Endothelial cell of umbilical vein (primary cell): ENCODE measurements around the gene GABBR2. TPM values are rescaled to one million over a fixed set of nuclear protein-coding genes. Genes with fewer than 3 reads are reported as not detected.

Experiments
- BruUV-seq: library from RNA; stranded (reverse); fragments of 400-500 nt; replicated peaks from 2 replicates; lab custom pipeline; 2021; lab: Mats Ljungman, UMichigan
- CTCF ChIA-PET: fragments of 300-600, 350-600 bp; sonication (Branson Sonifier 250); formaldehyde crosslinking; loops from one replicate; lab custom pipeline; 2021; ENCODE audit warnings: antibody characterized with exemption, inconsistent platforms; lab: Charles Lee
- POLR2A ChIA-PET: fragments of 300-600, 350-600 bp; sonication (Branson Sonifier 250); formaldehyde crosslinking; loops from one replicate; lab custom pipeline; 2021; ENCODE audit warnings: antibody characterized with exemption, inconsistent platforms; lab: Charles Lee
- DNase-seq: peaks from one replicate; pipeline ENCODE4 v3.0.0-alpha.2; 2011; ENCODE audit warnings: low read depth, low spot score
- FAIRE-seq: peaks from 2 replicates; lab custom pipeline; 2011; peaks lifted over from hg19 to GRCh38; lab: Jason Lieb, UNC
- H2AFZ ChIP-seq: 2 replicates; pipeline ENCODE4 v1.6.0; 2012; ENCODE audit warnings: low read depth, low read length, control low read depth, inconsistent platforms
- H3K27ac ChIP-seq: 2 replicates; pipeline ENCODE4 v1.5.1; 2011; ENCODE audit warnings: low read depth, mild to moderate bottlenecking, control low read depth, low read length, moderate library complexity; ENCODE audit not compliant: insufficient read depth
- H3K27me3 ChIP-seq, 2 experiments: 2 replicates each; pipeline versions ENCODE4 v1.6.0 to v1.6.1; 2011; ENCODE audit warnings: low read length in 2 of 2, mixed read lengths in 1 of 2; ENCODE audit not compliant: control insufficient read depth in 2 of 2, insufficient read depth in 2 of 2
- H3K36me3 ChIP-seq, 2 experiments: 2 replicates in 1 of 2; 3 replicates in 1 of 2; pipeline ENCODE4 v1.5.1; 2011; ENCODE audit warnings: low read length in 2 of 2, mild to moderate bottlenecking in 1 of 2, moderate library complexity in 1 of 2; ENCODE audit not compliant: control insufficient read depth in 2 of 2, insufficient read depth in 2 of 2; ENCODE audit errors: extremely low read depth in 1 of 2
- H3K4me1 ChIP-seq: 3 replicates; pipeline ENCODE4 v1.5.1; 2011; ENCODE audit warnings: mild to moderate bottlenecking, low read length; ENCODE audit not compliant: control insufficient read depth, insufficient read depth; ENCODE audit errors: extremely low read depth
- H3K4me2 ChIP-seq: 2 replicates; pipeline ENCODE4 v1.6.1; 2011; ENCODE audit warnings: low read length, control low read depth, mixed read lengths; ENCODE audit not compliant: insufficient read depth
- H3K4me3 ChIP-seq, 3 experiments: fragments of 200-600 bp in 1 of 3; sonication (generic), shearing (Covaris generic) in 1 of 3; replicated peaks in 1 of 3; 2 replicates each; pipeline ENCODE4 v1.5.1; 2011 to 2016; ENCODE audit warnings: control low read depth in 3 of 3, low read length in 3 of 3, mild to moderate bottlenecking in 2 of 3, inconsistent platforms in 1 of 3, low read depth in 1 of 3, moderate library complexity in 1 of 3; ENCODE audit not compliant: insufficient read depth in 1 of 3
- H3K79me2 ChIP-seq: 2 replicates; pipeline ENCODE4 v1.6.0; 2012; ENCODE audit warnings: low read length, inconsistent platforms; ENCODE audit not compliant: control insufficient read depth, insufficient read depth
- H3K9ac ChIP-seq: replicated peaks from 2 replicates; pipeline ENCODE3; 2011; ENCODE audit warnings: low read length, control low read depth; ENCODE audit not compliant: insufficient read depth; ENCODE audit errors: extremely low read depth
- H3K9me1 ChIP-seq: replicated peaks from 3 replicates; pipeline ENCODE4 v1.6.0; 2011; ENCODE audit warnings: mild to moderate bottlenecking, low read length; ENCODE audit not compliant: control insufficient read depth, insufficient read depth; ENCODE audit errors: extremely low read depth
- H3K9me3 ChIP-seq: replicated peaks from 2 replicates; pipeline ENCODE4 v1.5.1; 2012; ENCODE audit warnings: low read length, inconsistent platforms; ENCODE audit not compliant: control insufficient read depth, insufficient read depth
- H4K20me1 ChIP-seq: replicated peaks from 2 replicates; pipeline ENCODE3; 2011; ENCODE audit warnings: mild to moderate bottlenecking, low read length; ENCODE audit not compliant: control insufficient read depth, insufficient read depth; ENCODE audit errors: extremely low read depth
- EZH2 ChIP-seq: IDR thresholded peaks from 2 replicates; pipeline ENCODE4 v1.6.1; 2012; ENCODE audit warnings: borderline replicate concordance, low read depth, mild to moderate bottlenecking, moderate library complexity, low read length, inconsistent platforms; ENCODE audit not compliant: severe bottlenecking
- FOS ChIP-seq: IDR thresholded peaks from 2 replicates; pipeline ENCODE4 v1.6.1; 2011; ENCODE audit warnings: mild to moderate bottlenecking, low read length, moderate library complexity, borderline replicate concordance; ENCODE audit not compliant: insufficient read depth
- GATA2 ChIP-seq: IDR thresholded peaks from 2 replicates; pipeline ENCODE4 v1.7.0; 2011; ENCODE audit warnings: low read depth, mild to moderate bottlenecking, moderate library complexity, mixed read lengths, low read length; ENCODE audit not compliant: insufficient read length, insufficient read depth
- JUN ChIP-seq: IDR thresholded peaks from 2 replicates; pipeline ENCODE4 v1.6.1; 2011; ENCODE audit warnings: borderline replicate concordance, low read depth; ENCODE audit not compliant: insufficient read length, insufficient read depth
- MYC ChIP-seq: IDR thresholded peaks from one replicate; pipeline ENCODE4 v1.6.1; 2011; ENCODE audit warnings: mild to moderate bottlenecking, low read depth, low read length
- POLR2A ChIP-seq: IDR thresholded peaks from 2 replicates; pipeline ENCODE4 v1.6.1; 2012; ENCODE audit warnings: low read depth, mild to moderate bottlenecking, control low read depth, low read length
- POLR2AphosphoS5 ChIP-seq: IDR thresholded peaks from 2 replicates; pipeline ENCODE4 v1.6.1; 2012; ENCODE audit warnings: low read depth, mild to moderate bottlenecking, control low read depth, low read length, moderate library complexity; ENCODE audit not compliant: insufficient read depth
- dilution Hi-C: fragments of 300-500 bp; cut with MboI; formaldehyde crosslinking; loops from one replicate; pipeline ENCODE4 v1.15.0; 2019; ENCODE audit warnings: low sequenced_read_pairs; ENCODE audit not compliant: extremely low pct_ligation_motif_present
- intact Hi-C: fragments of 100-400 bp; cut with micrococcal nuclease; formaldehyde crosslinking; loops from one replicate; pipeline ENCODE4 v1.10.0; 2022
- polyA plus RNA-seq, 4 experiments: library from polyadenylated mRNA; depleted of rRNA in 3 of 4; stranded (reverse) in 3 of 4; unstranded in 1 of 4; fragments of >200 nt; gene quantifications; 2 replicates each; pipeline versions ENCODE4 v1.2.1 to v1.2.3, GENCODE V29; 2011 to 2012; ENCODE audit warnings: missing spikeins in 1 of 4
- total RNA-seq: library from RNA; stranded (reverse); gene quantifications from 2 replicates; pipeline ENCODE4 v1.2.3, GENCODE V29; 2021
- TF ChIP-seq, protein P1 (sequence below), 2 donors: IDR thresholded peaks; 1 replicate in 1 of 2; 2 replicates in 1 of 2; pipeline ENCODE4 v1.5.1; 2011; ENCODE audit warnings: low read length in 2 of 2, mild to moderate bottlenecking in 2 of 2, moderate library complexity in 2 of 2, control low read depth in 1 of 2, inconsistent platforms in 1 of 2, low read depth in 1 of 2; ENCODE audit not compliant: insufficient read depth in 1 of 2; ENCODE audit errors: extremely low read depth in 1 of 2
- TF ChIP-seq, protein P2 (sequence below): IDR thresholded peaks from 2 replicates; pipeline ENCODE4 v1.6.1; 2011; ENCODE audit not compliant: insufficient read depth, insufficient read length

The GABBR2 gene
- total and polyA plus RNA-seq, 2 donors (not counting 3 experiments of a cell fraction or from before 2014, with no cell fraction given) = 1.1 to 9.2 TPM

DNA sequence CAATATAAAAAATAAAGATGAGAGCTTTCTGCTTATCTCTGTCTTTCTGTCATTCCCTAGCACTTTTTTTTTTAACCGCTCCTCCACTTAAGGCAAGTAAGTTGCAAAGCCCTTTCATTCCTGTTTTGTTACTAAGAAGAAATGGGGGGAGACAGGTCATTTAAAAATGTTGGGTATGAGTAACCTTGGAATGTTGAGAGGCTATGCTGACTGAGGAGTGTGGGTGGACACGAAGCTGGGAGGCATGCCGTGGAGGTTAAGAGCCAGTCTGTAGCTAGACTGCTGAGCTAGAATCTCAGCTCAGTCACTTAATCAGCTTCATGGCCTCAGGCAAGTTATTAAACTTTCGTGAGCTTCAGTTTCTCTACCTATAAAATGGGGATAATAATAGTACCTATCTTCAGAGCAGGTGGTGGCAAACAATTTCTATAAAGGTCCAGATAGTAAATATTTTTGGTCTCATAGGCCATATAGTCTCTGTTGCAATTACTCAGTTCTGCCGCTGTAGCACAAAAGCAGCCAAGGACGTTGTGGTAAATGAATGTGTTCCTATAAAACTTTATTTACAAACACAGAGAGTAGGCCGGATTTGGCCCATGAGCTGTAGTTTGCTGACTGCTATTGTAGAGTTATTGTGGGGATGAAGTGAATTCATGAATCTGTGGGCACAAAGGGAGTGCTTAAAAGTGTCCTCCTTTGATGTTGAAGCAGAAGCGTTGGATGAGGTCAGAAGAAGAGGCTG is 220.0 kb downstream of the GABBR2 start:
- ChIA-PET POLR2A (no interaction called here), CTCF (interaction anchor here (0.7 to 1.6 kb wide), 3 partner anchors 13 to 48 kb away, joined by 3 to 4 read pairs (median 4); no protein-coding TSS in a partner anchor)
- Histone ChIP-seq H3K79me2 (no peaks in the 10 kb centered on the region), H2AFZ (no peak overlapping the region), H3K9ac (no peak overlapping the region), H3K27me3 (no peaks in the 10 kb centered on the region), H3K4me1 (no peaks in the 10 kb centered on the region), H3K4me2 (no peak overlapping the region), H3K9me1 (no peaks in the 10 kb centered on the region), H3K27ac (no peak overlapping the region), H3K36me3 (no peaks in the 10 kb centered on the region), H4K20me1 (no peaks in the 10 kb centered on the region), H3K4me3 (no peak overlapping the region), H3K9me3 (no peaks in the 10 kb centered on the region)
- BruUV-seq = no TSS peak
- dilution Hi-C loops = no loop called here
- FAIRE-seq = no peak
- no peak for TF ChIP-seq GATA2
- no peak for TF ChIP-seq EZH2
- no peak for TF ChIP-seq FOS
- TF ChIP-seq MYC = no peak
- TF ChIP-seq POLR2AphosphoS5 = no peak
- no peak for TF ChIP-seq JUN
- TF ChIP-seq POLR2A = no peak
- TF ChIP-seq, protein P1, sequence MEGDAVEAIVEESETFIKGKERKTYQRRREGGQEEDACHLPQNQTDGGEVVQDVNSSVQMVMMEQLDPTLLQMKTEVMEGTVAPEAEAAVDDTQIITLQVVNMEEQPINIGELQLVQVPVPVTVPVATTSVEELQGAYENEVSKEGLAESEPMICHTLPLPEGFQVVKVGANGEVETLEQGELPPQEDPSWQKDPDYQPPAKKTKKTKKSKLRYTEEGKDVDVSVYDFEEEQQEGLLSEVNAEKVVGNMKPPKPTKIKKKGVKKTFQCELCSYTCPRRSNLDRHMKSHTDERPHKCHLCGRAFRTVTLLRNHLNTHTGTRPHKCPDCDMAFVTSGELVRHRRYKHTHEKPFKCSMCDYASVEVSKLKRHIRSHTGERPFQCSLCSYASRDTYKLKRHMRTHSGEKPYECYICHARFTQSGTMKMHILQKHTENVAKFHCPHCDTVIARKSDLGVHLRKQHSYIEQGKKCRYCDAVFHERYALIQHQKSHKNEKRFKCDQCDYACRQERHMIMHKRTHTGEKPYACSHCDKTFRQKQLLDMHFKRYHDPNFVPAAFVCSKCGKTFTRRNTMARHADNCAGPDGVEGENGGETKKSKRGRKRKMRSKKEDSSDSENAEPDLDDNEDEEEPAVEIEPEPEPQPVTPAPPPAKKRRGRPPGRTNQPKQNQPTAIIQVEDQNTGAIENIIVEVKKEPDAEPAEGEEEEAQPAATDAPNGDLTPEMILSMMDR (IDR thresholded peaks at IDR 0.05; ENCODE audit: extremely low read depth in 1 of 2, insufficient read depth in 1 of 2, low read depth in 1 of 2, low read length in 2 of 2) = no peak
- TF ChIP-seq, protein P2, sequence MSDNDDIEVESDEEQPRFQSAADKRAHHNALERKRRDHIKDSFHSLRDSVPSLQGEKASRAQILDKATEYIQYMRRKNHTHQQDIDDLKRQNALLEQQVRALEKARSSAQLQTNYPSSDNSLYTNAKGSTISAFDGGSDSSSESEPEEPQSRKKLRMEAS = no peak
- intact Hi-C loops = no loop called here
- no peak for DNase-seq
